Omental fat pad (tissue), 4 donors: ENCODE results near the gene MATN1. TPM values are rescaled to one million over a fixed set of nuclear protein-coding genes. Genes with fewer than 3 reads are reported as not detected.
"Not testable (repeated sequence)": the region's sequence is repeated elsewhere in the genome, so short reads cannot be mapped to it uniquely, and the experiment has no call there.

Source experiments
- ATAC-seq: fragments of 150-250 bp; one replicate; pipeline ENCODE4 v1.9.1; 2016; ENCODE audit warnings: mild to moderate bottlenecking, moderate library complexity; ENCODE audit not compliant: low FRiP score
- DNase-seq: peaks from one replicate; pipeline ENCODE4 v3.0.0-alpha.2; 2019; ENCODE audit warnings: low spot score
- total RNA-seq, 4 donors: library from RNA; depleted of rRNA; stranded (reverse); fragments of >200 nt; gene quantifications; one replicate each; pipeline ENCODE4 v1.1.0, GENCODE V29; 2016
- TF ChIP-seq, protein P1 (sequence below), 3 donors: fragments of 450-650 bp; IDR thresholded peaks; one replicate each; pipeline ENCODE4 v1.5.1; 2016 to 2017; ENCODE audit warnings: antibody characterized with exemption in 3 of 3, mild to moderate bottlenecking in 3 of 3, moderate library complexity in 2 of 3

Gene MATN1, protein sequence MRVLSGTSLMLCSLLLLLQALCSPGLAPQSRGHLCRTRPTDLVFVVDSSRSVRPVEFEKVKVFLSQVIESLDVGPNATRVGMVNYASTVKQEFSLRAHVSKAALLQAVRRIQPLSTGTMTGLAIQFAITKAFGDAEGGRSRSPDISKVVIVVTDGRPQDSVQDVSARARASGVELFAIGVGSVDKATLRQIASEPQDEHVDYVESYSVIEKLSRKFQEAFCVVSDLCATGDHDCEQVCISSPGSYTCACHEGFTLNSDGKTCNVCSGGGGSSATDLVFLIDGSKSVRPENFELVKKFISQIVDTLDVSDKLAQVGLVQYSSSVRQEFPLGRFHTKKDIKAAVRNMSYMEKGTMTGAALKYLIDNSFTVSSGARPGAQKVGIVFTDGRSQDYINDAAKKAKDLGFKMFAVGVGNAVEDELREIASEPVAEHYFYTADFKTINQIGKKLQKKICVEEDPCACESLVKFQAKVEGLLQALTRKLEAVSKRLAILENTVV
- under 1 TPM in 2 of 4 donors, not detected in 2; 0.28 to 0.84 TPM for total RNA-seq

DNA sequence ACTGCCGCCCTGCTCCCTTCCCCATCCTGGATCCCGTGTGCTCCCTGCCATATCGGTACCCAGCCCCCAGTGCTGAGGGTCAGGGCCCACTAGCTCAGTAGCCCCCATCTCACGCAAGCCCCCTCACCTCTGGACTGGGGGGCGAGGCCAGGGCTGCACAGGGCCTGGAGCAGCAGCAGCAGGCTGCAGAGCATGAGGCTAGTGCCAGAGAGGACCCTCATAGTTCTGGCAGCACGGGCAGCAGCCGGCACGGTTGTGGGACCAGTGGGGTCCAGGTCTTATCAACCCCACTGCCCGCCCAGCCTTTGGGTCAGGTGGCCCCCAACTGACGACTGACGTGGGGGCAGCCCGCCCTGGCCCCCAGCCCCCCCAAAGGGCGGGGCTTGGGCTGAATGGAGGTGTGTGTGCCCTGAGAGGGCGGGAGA, at the start of gene MATN1:
Gene MATN1 (minus strand): TSS at position 255 of the 425 bp plus-strand sequence. CDS start 34 bp downstream, at position 221.
- ATAC-seq, result no peak
- DNase-seq, result no peak

DNA sequence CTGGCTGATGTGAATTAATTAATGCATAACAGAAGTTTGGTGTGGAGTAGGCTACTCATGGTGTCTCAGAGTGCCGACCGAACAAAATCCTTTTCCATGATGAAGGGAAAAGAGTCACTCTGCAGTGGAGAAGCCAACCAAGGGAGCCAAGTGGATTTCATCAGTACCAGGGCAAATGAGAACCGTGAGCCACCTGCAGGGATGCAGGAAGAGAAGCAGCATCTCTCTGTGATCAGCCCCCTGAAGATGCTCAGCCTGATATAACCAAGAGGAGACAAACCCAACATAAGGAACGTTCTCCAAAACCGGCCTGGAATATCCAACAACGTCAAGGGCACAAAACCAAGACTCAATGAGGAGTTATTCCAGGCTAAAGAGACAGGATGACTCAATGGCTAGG, 47.6 kb upstream of the MATN1 start:
- DNase-seq, result no peak
- TF ChIP-seq, protein P1, sequence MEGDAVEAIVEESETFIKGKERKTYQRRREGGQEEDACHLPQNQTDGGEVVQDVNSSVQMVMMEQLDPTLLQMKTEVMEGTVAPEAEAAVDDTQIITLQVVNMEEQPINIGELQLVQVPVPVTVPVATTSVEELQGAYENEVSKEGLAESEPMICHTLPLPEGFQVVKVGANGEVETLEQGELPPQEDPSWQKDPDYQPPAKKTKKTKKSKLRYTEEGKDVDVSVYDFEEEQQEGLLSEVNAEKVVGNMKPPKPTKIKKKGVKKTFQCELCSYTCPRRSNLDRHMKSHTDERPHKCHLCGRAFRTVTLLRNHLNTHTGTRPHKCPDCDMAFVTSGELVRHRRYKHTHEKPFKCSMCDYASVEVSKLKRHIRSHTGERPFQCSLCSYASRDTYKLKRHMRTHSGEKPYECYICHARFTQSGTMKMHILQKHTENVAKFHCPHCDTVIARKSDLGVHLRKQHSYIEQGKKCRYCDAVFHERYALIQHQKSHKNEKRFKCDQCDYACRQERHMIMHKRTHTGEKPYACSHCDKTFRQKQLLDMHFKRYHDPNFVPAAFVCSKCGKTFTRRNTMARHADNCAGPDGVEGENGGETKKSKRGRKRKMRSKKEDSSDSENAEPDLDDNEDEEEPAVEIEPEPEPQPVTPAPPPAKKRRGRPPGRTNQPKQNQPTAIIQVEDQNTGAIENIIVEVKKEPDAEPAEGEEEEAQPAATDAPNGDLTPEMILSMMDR (IDR thresholded peaks at IDR 0.05), result no peak
- ATAC-seq, result no peak

More for the DNA sequence above, at the start of gene MATN1:
- TF ChIP-seq, protein P1 (IDR thresholded peaks at IDR 0.05), result no peak

DNA sequence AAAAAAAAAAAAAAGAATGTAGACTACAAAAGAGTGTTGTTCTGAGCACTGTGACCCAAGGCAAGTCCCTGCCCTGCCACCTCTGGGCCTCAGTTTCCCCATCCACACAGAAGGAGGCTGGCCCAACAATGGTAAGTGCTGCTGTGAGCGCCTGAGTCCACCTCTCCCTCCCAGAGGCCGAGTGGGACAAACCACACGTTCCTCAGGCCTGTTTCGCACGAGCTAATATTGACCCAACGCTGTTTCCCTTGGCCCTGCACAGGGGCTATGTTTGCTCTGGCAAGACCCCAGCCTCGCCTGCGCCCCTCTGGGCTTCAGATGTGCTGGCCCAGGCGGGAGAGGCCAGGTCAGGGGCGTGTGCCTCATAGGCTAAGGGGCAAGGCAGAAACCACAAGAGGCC, 46.8 kb upstream of the MATN1 start:
- TF ChIP-seq, protein P1 (IDR thresholded peaks at IDR 0.05), result no peak
- DNase-seq (no peak), ATAC-seq (no peak)

DNA sequence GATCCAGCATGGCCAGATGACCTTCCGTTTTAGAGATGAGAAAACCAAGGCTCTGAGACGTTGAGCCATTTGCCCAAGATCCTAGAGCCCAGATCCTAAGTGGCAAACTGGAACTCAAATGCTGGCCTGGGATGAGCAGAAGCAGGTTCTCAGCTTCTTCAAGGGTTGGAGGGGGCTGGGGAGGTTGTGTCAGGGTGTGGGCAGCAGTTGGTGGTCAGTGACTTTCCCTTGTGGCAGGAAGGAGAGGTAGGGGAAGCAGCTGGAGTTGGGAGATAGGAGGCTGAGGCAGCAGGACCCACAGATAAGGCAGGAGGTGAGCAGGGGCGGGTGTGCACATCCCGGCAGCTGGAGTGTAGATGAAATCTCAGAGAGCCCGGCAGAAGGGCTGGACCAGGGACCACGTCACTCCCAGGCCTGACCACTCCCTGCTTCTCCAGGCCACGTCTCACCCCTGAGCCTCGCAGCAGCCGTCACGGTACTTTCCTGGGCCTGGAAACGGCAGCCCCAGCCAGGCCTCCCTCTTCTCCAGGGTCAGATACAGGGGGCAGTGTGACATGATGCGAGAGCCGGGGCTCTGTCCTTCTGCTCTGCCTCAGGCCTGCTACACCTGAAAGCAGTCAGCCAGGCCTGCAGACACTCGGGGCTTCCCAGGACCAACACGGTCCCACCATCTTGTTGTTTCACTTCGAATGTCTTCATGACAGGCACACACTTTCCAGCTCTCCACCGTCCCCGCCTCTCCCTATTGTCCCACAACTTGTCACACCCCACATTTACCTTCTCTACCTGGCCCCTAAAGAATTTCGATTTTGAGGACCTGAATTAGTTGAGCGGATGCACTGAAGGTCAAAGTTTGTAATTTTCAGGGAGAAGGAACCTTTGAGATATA, 45.7 kb upstream of the MATN1 start:
- TF ChIP-seq, protein P1 (IDR thresholded peaks at IDR 0.05), result no peak
- DNase-seq, result no peak
- ATAC-seq, result no peak

DNA sequence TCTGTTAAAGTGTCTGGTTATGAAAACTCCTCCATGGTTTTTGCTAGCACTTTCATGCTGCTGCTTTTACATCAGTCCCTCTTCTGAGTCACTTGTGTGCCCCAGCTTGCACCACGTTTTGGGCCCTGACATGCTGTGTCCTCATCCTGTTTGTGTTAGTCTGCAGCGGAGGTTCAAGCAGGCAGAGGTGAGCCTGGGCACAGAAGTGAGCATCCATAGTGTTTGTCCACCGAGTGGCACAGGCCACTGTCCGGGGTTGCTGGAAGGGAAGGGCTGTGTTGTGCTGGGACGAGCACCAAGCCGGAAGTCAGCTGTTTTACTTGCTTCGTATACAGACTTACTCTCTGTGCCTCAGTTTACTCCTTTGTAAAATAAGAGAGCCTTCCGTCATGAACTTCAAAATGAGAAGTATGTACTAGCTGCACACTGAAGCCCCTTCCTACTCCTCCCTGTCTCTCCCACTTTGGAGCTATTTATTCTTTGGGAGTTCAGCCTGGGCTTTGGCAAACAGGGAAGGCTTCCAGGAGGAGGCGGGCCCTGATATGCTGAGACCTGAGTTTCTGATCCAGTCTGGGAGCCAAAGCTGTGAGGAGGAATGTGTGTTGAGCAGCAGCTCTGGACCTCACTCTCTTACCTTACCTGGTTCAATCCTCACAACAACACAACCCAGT, 44.9 kb upstream of the MATN1 start:
- ATAC-seq (no peak), DNase-seq (no peak)
- TF ChIP-seq, protein P1 (IDR thresholded peaks at IDR 0.05), result no peak

DNA sequence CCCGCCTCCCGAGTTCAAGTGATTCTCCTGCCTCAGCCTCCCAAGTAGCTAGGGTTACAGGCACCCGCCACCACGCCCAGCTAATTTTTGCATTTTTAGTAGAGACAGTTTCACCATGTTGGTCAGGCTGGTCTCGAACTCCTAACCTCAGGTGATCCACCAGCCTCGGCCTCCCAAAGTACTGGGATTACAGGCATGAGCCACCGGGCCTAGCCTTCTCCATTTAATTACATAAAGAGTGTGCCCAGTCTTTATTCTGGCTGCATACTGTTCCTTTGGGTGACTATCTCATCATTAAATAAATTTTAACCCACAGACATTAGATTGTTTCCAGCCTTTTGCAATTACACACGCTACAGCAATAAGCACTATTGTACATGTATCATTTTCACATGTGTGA, 43.6 kb upstream of the MATN1 start:
- not testable (repeated sequence) for DNase-seq, ATAC-seq
